Activated naive CD4-positive, alpha-beta T cell treated with anti-CD3 and anti-CD28 coated beads, Interleukin-2, amount 50 U/mL, for 16 hours (primary cell): ENCODE data around the gene GUF1.
"Not testable (repeated sequence)": the region's sequence is repeated elsewhere in the genome, so short reads cannot be mapped to it uniquely, and the experiment has no call there.

ENCODE experiments used
- DNase-seq: peaks from one replicate; pipeline ENCODE4 v3.0.0-alpha.2; 2020

Gene GUF1

GRCh38 chr4:44713125-44713524 lies 34.9 kb downstream of the GUF1 start:
- no peak for DNase-seq

GRCh38 chr4:44716597-44716996 lies 38.4 kb downstream of the GUF1 start:
- no peak for DNase-seq

- no peak for DNase-seq
These were observed 42.2 kb downstream of the GUF1 start for GRCh38 chr4:44720371-44720770.

GRCh38 chr4:44722001-44722400 lies 43.8 kb downstream of the GUF1 start:
- no peak for DNase-seq

- no peak for DNase-seq
These were observed 46.9 kb downstream of the GUF1 start for GRCh38 chr4:44725166-44725565.

GRCh38 chr4:44725726-44726037 lies 47.5 kb downstream of the GUF1 start:
- no peak for DNase-seq

- peak; percentile 79 for DNase-seq
These were observed 48.0 kb downstream of the GUF1 start, which contains the start of gene GNPDA2 for GRCh38 chr4:44726038-44726871. TSS of gene GNPDA2 (minus strand) at chr4:44726556. CDS start at chr4:44722207, 4,349 bp downstream.

- DNase-seq = no peak
These were observed 49.3 kb downstream of the GUF1 start for GRCh38 chr4:44727471-44727870.

GRCh38 chr4:44728694-44729093 lies 50.5 kb downstream of the GUF1 start:
- DNase-seq = not testable (repeated sequence)

GRCh38 chr4:44736900-44737299 lies 58.7 kb downstream of the GUF1 start:
- DNase-seq = no peak

GRCh38 chr4:44738615-44739014 lies 60.4 kb downstream of the GUF1 start:
- DNase-seq = no peak

GRCh38 chr4:44740201-44740600 lies 62.0 kb downstream of the GUF1 start:
- DNase-seq = no peak
